Measurements from ENCODE around the gene EDEM3.
"Not testable (repeated sequence)": the region's sequence is repeated elsewhere in the genome, so short reads cannot be mapped to it uniquely, and the experiment has no call there.

Gene EDEM3

DNA sequence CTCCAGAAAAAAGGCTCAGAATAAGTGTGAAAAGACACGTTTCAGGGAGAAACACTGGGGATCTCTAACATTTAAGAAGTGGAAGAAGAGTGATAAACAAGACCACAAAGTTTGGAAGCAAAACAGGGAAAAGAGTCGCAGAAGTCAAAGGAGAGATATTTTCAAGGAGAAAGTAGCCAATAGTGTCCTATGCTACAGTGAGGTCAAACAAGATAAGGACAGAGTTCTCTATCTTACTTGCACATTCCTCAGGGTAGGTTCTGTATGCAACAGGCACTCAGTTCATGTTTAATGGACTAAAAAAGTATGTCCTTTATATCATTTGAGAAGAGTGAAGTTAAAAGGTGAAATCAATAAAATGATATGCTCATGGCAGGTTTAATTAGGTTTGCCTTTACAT lies 13.8 kb upstream of the EDEM3 start:
- no peak for DNase-seq (ENCODE audit: low read depth)

DNA sequence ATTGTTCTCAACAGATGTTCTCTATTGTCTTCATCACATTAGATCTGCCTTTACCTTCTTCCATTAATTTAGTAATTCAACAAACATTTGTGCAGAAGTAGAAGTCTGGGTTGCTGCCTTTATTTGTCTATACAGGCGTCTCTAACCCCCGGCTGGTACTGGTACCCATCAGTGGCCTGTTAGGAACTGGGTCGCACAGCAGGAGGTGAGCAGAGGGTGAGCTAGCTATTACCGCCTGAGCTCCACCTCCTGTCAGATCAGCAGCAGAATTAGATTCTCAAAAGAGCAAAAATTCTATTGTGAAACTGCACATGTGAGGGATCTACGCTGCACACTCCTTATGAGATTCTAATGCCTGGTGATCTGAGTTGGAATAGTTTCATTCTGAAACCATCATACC lies 12.9 kb upstream of the EDEM3 start:
- no peak for DNase-seq (ENCODE audit: low read depth)

DNA sequence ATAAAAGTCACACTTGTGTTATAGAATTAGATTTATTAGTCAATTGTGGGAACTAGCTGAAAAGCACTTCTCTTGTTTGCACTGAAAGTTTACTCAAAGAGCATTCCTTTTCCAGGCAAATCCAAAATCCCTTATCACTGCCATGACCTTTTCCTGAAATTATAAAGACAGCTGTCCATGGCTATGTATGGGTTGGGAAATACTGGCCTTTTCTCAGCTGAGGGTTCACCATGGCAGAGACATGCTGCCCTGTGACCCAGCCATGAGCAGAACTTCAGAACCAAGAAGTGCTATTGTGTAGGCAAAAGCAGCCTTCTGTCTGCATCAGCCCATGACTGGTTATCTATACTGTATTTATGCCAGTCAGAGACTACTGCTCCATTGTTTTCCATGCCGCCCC lies 9.8 kb upstream of the EDEM3 start:
- no peak for DNase-seq (ENCODE audit: low read depth)

DNA sequence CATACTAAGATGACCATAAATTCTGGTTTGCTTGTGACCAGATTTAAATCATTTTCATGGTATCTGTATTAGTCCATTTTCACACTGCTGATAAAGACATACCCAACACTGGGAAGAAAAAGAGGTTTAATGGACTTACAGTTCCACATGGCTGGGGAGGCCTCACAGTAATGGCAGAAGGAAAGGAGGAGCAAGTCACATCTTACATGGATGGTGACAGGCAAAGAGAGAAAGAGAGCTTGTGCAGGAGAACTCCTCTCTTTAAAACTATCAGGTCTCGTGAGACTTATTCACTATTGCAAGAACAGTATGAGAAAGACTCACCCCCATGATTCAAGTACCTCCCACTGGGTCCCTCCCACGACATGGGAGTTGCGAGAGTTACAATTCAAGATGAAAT lies 8.9 kb upstream of the EDEM3 start:
- DNase-seq (ENCODE audit: low read depth): not testable (repeated sequence)

DNA sequence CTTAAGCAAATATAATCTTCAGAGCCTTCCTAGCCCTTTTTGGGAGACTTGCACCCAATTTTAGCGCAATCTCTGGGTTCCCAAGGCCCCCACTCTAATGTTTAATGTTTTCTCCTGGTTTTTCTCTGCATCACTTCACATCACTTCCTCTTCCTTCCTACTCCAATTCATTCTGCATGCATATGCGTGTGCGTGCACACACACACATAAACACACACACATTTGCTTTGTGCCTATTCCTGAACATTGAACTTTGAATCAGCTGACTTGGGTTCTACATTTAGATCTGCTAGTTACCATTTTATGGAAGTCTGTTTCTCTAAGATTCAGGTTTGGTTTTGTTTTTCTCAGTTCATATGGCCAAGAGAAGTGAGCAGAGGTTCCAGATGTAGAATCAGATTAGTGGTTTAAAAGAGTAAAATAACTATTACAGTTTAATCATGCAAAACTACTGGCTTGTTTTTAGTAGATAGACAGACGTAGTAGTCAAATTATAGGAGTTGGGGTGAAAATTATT lies 7.4 kb upstream of the EDEM3 start:
- DNase-seq (ENCODE audit: low read depth): no peak

DNA sequence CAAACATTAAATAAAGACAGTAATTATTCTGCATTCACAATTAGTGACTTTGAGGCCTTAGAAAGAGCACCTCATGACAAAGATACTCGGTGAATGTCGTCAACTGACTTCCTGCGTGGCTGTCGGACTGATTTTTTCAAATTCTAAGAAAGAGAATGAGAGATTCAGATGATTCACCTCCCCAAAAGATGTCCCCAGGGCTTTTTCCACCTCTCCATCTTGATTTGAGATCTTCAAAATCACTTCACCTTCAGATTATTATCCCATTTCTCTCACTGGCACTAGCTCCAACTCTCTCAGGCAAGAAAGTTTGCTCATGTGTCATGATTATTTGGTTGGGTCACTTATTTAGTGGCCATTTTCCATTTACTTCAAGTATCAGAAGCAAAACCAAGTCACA lies 5.0 kb upstream of the EDEM3 start:
- DNase-seq (ENCODE audit: low read depth): no peak

DNA sequence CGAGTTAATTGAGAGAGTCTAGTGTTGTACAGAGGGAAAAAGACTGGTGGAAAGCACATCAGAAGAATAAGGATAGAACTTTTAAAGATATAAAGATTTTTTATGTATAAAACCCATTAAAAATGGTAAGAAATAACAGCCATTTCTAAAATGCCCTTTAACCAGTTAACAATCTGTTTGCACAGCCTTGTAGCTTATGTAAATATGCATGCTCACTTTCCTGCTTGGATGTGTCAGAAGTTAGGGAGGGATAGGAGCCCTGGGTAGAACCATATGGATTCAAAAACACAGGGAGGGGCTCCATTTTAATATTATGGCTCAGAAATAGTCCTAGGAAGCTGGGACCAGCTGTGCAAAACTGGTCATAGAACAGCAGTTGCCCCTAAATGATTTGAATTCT lies 4.5 kb upstream of the EDEM3 start:
- DNase-seq (ENCODE audit: low read depth): no peak

DNA sequence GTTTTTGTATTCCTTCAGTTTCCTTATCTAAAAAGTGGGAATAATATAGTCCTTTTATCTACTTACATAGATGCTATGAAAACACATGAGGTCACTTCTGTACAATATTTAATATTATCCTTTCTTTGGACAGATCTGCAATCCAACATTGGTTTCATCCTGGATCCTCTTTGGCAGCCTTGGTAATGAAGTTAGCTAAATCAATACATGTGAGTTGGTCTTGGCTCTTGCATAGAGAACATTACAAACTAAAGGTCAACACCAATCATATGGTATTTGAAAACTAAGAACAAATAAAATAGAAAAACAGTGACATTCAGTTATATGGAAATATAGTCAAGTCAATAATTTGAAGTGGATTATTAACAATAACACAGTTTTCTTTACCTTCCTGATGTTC lies 3.2 kb upstream of the EDEM3 start:
- DNase-seq (ENCODE audit: low read depth): no peak

DNA sequence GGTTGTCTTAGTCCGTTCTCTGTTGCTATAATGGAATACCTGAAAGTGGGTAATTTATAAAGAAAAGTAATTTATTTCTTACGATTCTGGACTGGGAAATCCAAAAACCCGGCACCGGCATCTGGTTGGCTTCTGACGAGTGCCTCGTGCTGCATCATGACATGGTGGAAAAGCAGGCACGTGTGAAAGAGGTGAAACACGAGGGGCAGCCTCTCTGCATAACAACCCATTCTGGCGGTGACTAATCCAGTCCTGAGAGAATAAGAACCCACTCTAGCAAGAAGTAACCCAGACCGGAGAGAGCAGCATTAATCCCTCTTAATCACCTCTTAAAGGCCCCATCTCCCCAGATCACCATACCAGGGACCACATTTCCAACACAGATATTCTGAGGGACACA lies 2.7 kb upstream of the EDEM3 start:
- no peak for DNase-seq (ENCODE audit: low read depth)

DNA sequence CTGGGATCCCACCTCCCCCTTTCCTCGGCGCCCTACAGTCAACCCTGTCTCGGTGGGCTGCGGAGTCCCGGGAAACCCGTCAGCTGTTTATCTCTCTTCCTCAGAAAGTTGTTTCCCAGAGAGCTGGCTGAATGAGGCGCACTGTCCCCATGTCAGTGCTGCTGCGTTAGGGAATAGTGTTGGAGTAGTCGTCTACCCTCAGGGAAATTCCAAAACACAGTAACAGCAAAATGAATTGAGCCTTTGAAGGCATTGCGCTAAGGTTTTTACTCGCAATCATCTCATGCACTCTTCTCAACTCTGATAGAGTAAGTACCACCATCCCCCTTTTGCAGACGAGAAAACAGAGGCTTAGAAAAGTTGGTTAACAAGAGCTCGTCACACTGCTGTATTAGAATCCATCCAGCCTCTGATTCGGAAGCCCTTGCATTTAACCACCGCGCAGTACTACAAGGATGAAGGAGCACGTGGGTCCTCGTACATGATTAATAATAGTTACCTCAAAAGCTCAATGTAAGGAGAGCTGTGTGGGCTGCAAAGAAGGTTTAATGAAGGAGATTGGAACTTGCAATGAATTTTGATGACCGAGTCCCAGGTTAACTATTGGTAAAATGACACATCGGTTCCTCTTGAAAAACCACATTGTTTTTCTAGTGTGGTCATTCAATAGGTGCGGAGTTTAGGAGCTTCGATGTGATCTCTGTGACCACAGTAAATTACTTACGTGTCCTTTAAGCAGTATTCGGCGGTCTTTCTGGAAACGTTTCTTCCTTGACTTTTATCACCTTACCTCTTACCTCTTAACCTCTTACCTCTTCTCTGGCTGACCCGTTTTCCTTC lies 788 bp upstream of the EDEM3 start:
- no peak for DNase-seq (ENCODE audit: low read depth)

DNA sequence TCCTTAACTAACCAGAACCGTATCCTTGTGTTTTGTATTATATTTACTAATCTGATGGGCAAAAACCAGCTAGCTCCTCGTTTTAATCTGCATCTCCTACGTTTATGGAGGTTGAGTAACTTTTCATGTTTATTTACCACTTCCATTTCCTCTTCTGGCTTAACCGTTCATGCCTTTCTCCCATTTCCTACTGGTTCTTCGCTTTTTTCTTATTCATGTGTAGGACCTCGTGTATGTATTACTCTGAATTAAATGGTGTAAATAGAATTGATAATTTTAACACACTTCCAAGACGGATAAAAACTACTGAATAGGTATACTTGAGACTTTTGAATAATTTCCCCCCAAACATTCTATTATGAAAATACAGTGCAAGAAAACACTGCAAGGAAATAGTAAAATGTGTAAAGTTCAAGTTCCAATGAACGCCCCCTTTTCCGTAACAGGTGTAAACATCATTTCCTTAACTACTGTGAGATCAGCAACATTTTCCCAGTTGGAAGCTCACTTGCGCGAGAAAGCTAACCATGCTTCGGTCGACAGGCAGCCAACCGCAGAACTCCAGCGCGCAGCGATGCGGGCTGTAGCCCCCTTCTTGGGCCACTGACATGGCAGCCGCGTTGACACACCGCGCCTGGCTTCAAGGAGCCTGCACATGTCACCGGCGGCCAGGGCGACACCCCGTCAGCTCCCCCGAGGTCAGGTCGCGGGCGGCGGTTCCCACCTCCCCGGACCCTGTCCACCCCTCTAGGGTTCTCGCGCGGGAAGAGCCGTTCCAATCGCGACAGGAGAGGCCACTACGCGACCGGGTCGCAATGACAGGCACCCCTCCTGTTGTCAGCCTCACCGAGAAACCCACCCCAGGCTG lies 816 bp downstream of the EDEM3 start:
- DNase-seq (ENCODE audit: low read depth): peak; percentile 33

DNA sequence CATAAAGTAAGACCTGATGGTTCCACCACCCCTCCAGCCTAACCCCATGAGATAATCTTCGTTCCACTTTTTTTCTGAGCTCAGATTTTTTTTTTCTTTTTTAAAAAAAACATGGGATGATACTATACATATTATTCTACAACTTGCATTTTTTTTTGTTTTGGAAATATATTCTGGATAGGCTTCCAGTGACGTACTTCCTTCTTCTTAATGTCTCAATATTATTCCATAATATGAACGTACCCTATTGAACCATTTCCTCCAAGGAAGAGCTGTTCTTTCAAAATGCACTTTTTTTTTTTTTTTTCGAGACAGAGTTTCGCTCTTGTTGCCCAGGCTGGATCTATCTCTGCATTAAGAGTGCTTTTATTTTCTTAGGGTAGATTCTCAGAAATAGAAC lies 1.5 kb downstream of the EDEM3 start:
- no peak for DNase-seq (ENCODE audit: low read depth)

DNA sequence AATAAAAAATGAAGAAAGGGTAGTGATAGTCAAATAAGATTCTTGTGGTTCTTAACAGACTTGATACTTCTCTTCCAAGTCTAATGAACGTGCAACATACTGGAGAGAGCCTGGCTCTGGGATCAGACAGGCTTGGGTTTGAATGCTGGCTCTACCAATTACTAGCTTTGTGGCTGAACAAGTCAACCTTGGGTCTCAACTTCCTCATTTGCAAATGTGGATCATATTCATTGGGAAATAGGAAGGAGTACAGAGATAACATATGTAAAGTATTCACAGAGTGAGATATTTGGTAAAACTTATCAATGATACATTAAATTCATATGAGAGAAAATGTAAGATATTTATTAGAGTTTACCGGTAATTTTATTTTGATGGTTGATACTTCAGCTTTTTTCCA lies 2.0 kb downstream of the EDEM3 start:
- no peak for DNase-seq (ENCODE audit: low read depth)

DNA sequence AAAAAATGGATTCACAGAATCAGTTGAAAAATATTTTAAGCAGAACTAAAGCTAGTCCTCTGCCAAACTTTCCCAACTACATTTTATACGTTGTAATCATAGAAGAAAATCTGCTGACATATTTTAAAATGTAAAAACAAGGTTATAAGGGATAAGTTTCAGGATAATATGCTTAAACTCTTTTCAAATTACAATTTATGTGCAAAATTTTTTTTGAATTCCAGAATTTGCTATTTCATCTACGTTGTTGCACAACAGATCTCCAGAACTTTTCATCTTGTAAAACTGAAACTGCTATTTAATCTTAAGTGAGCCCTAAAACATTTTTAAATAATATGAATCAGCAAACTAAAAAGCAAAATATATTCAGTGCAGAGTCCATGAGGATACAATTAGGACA lies 5.9 kb downstream of the EDEM3 start:
- no peak for DNase-seq (ENCODE audit: low read depth)

DNA sequence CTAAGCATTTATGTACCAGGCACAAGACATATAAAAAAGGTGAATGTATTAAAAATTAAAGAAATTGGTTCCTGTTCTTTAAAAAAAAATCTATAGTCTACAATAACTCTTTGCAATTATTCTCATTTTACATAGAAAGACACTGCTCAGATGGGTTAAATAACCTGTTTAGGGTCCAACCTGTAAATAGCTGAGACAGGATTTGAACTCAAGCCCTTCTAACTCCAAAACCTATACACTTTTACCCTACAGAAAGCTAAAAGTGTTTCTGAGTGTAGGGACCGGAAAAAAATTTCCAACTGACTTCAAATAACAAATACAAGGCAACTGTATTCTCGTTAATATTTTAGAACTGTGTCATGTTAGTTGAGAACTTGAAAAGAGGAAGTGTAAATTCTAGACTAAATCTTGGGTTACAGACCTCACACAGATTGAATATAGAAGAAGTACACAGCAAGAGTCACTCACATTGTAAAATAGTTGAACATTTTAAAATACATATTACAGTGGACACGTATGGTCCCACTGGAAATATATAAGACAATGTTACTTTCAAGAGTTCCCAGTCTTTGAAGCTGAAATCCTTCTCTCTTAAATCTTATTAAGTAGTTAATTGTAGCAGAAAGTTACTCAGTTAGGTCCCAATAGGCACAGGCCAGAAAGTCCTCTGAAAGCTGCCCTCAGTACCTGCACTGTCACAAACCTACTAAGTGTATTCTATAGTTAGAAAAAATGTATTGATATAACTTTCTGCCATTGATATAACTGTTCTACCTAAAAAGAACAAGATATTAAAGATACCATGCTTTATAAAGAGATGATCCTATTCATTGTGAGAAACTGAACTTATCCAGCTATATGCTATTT lies 7.3 kb downstream of the EDEM3 start:
- DNase-seq (ENCODE audit: low read depth): no peak

DNA sequence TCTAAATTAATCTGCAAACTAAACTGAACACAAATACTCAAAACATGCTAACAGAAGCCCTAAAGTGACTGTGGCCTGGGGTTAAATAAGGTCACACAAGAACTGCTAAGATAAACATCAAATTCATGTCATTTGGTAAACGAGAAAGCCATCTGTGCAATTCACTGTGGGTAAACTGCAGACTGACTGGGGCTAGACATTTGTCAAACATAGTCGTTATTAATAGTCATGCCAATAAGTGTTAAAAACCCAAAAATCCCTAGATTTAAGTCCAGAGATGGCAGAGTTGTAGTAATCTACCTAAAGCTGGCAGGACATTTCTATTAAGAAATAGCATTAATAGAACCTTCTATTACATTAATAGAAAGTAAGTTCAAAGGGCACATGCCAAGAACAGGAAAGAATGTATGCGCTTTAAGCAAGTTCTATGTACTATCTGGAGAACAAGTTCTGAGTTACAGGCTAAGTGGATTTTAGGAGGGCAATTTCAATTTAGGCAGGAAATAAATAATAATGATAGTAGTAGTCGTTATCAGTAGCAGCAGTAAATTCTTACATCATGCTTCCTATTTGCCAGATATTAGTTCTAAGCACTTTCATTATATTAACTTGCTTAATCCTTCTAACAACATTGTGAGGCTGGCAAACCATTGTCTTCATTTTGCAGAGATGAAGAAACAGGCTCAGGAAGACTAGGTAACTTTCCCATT lies 8.6 kb downstream of the EDEM3 start:
- DNase-seq (ENCODE audit: low read depth): peak; percentile 10

DNA sequence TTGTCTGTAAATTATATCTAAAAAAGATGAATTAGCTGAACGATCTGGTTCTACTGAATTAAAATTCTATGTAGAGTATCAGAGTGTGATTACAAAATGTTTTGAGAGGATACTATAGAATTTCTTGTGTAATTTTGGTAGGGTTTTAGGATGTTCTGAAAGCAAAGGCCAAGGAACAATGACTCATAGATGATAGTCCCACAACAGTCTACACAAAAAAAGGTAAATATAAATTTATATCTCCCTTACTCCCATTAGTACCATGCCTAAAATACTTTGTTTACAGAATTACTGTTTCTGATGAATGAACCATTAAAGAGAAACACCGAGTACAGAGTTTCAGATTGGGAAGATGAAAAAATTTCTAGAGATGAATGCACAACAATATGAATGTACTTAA lies 9.5 kb downstream of the EDEM3 start:
- DNase-seq (ENCODE audit: low read depth): no peak

DNA sequence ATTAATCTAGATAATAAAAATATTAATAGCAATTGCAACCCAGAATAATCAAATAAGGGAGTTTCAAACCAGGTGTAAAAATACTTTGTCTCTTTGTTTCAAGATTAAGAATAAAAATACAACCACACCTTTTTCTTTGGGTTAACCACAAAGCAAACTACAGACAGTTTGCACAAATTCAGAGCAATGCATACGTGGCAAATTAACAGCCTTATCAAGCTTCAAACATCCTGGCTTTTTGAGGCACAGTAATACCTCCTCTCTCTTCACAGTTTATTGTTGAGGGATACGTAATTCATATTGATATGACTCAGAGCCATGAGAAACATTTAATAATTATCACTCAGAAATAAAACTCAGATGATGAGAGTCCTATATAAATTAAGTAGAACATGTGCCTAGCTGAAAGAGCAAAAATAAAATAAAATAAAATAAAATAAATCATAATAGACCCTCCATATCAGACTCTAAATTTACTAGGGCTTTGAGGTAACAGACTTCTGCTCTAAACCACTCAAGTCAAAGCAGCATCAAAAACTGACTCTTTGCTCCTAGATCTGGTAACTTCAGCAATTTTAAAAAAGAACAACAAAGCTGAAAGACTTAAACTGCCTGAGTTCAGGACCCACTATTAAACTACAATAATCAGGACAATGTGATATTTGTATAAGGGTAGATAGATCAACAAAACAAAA lies 11.4 kb downstream of the EDEM3 start:
- DNase-seq (ENCODE audit: low read depth): no peak

DNA sequence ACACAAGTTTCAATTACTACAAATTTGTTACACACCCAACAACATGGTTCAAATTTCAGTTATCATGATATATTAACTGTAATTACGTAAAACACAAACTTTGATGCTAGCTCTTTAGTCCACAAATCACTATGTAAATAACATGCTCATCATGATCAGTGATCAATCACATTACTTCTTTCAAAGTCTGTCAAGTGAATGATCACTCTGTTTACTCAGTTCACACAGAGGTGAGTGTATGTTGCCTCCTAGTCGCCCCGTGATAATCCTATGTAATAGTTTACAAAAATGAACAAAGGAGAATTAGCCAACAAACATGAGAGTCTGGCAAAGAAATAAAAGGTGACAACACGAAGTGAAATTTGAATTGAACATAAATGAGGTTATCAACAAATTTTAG lies 14.3 kb downstream of the EDEM3 start:
- DNase-seq (ENCODE audit: low read depth): no peak

DNA sequence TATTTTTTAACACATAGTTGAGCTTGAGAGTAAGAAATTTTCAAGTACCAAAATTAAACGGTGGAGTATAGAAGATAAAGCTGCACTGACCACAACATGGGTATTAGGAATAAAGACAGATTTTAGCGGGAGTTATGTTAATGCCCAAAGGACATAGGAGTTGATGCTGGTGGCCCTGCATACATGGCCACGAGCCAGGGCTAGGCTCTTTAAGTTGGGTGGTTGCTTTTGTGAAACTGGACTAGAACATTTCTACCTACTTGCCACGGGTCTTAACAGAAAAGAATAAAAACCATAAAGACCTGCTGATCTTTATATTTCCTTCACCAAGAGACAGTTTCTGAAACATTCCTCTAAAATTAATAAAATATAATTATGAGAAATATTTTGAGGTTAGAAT lies 14.9 kb downstream of the EDEM3 start:
- no peak for DNase-seq (ENCODE audit: low read depth)

DNA sequence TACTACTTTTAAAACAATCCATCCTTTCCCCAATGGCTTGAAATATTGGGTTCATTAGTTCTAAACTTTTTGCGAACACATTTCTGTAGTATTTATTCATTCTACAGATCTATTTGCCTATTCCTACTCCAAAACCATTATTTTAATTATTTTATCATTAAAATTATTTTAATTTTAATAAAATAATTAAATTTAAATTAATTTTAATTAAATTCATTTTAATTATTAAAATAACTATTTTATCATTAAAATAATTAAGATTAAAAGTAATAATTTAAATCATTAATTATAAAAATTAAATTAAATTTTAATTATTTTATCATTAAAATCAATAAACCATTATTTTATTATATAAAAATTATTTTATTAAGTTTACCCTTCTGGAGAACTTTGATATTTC lies 15.6 kb downstream of the EDEM3 start:
- no peak for DNase-seq (ENCODE audit: low read depth)

Data from EH (cell line).